IPS DF 19.7 (cell line): Measurements from ENCODE around the gene AMBRA1.

Experiments used
- DNase-seq: peaks from one replicate; pipeline ENCODE4 v3.0.0-alpha.2; 2013; ENCODE audit warnings: low read depth, low spot score

The AMBRA1 gene

DNA sequence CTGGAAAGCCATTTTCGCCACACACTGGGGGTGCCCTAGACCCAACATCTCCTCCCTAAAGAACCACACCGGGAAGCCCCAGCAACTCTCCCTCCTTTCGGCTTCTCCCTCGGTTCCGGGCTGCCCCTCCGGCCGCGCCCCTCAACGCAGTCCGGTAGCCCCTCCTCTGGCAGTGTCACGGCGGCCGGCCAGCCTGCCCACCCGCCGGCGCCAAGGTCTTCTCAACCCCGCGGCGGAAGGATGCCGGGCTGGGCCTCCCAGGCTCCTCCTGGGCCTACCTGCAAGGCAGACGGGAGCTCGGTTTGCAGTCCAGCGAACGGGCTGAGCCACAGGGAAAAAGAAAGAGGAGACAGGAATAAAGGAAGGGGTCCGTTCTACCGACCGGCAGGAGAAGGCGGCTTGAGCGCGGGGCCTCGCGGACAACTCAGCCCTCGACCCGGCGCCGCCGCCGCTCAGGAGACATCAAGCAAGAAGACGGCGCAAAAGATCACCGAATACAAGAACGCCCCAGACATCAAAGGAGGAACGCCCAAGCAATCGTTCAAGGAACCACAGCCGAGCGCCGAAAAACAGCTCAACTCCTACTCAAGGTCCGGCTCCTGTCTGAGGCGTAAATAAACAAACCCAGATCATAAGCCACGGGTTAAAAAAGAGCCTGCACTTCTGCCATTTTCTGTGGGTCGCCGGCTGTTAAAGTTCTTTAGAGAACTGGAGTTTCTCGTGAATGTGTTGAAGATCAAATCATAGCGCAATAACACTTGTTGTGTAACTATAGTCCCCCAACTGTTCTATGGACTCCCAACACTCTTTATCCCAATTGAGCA is at the start of gene AMBRA1:
TSS of gene AMBRA1 (minus strand) at position 474 of the 824 bp plus-strand sequence. CDS start 45,643 bp downstream, outside the sequence.
- DNase-seq, result peak; percentile 79

DNA sequence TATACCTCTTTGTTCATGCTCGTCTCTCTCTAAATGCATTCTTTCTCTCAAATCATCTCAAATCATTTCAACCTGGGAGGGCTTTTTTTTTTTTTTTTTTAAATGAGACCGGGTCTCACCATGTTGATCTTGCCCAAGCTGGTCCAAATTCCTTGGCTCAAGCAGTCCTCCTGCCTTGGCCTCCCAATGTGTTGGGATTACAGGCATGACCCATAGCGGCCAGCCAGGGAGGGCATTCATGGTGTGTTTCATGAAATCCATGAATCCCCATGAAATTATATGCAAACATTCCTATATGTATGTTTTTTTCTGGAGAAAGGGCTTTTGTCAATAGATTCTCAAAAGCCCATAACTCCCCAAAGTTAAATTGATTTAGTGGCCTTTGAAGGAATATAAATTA is 49.7 kb upstream of the AMBRA1 start:
- no peak for DNase-seq

- no peak for DNase-seq
Measured at GRCh38 chr11:46642627-46643335, 49.0 kb upstream of the AMBRA1 start.

DNA sequence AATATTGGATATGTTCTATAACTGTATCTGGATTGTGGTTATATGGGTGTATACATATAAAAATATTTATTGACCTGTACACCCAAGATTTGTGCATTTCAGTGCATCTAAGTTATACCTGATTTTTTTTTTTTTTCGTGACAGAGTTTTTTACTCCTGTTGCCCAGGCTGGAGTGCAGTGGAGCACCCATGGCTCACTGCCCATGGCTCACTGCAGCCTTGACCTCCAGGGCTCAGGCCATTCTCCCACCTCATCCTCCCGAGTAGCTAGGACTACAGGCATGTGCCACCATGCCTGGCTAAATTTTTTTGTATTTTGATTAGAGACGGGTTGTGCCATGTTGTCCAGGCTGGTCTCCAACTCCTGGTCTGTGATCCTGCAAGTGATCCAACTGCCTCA is 47.8 kb upstream of the AMBRA1 start:
- no peak for DNase-seq

DNA sequence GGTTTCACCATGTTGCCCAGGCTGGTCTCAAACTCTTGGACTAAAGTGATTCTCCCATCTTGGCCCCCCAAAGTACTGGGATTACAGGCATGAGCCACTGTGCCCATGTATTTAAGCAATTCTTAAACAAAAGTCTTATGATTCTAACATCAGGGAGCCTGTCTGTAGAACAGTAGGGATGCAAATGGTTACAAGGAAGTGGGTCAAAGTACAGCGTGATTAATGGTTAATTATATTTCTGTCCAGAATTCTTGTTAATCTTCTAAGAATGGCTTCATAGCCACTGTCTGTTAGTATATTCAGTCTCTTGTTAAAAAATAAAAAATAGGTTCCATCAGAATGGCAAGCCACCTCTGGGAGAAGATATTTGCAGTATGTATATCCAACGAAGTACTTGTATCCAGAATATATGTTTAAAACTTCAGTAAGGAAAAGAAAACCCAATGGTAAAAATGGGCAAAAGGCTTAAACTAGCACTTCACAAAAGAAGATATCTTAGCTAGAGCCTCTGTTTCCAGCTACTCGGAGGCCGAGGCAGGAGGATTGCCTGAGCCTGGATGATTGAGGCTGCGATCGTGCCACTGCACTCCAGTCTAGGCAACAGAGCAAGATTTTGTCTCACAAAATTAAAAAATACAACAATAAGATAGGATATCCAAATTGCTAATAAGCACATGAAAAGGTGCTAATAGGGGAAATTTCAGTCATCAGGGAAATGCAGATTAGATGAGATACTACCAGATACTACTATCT is 46.4 kb upstream of the AMBRA1 start:
- DNase-seq, result no peak

DNA sequence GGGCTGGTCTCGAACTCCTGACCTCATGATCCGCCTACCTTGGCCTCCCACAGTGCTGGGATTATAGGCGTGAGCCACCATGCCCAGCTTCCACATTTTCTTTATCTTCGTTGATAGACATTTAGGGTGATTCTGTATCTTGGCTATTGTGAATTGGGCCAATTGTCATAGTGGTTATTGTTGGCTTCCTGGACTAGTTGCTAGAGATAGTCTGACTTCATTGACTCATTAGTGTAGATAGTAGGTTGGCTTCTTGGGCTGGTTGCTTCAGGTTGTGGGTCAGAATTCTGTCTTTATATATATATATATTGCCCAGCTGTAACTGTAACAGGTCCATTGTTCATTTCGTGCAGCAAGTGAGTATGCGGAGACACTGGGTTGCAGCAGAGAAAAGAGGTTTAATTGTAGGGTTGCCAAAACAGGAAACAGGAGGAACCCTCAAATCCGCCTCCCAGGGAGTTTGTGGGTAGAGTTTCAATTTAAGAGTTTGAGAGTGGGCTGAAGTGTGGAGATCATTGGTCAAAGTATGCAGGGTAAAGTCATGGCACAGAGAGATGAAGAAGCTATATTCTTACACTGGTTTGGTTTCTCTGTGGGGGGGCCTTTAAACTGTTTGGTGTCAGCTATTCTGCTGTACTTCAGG is 45.5 kb upstream of the AMBRA1 start:
- no peak for DNase-seq

DNA sequence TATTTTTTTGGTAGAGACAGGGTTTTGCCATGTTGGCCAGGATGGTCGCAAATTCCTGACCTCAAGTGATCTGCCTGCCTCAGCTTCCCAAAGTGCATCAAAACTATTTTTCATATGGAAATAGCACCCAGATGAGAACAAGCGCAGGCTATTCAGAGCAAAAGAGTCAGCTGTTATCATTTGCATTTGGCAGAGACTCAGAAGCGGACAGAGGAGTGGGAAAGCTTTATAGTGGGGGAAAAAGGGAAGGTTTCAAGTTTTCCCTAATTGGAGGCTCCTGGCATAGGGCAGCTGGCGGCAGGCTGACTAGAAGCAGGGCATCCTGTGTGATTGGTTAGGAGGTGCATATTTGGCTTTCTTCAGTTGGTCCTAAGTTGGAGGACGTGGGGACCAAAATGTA is 43.7 kb upstream of the AMBRA1 start:
- DNase-seq, result no peak

DNA sequence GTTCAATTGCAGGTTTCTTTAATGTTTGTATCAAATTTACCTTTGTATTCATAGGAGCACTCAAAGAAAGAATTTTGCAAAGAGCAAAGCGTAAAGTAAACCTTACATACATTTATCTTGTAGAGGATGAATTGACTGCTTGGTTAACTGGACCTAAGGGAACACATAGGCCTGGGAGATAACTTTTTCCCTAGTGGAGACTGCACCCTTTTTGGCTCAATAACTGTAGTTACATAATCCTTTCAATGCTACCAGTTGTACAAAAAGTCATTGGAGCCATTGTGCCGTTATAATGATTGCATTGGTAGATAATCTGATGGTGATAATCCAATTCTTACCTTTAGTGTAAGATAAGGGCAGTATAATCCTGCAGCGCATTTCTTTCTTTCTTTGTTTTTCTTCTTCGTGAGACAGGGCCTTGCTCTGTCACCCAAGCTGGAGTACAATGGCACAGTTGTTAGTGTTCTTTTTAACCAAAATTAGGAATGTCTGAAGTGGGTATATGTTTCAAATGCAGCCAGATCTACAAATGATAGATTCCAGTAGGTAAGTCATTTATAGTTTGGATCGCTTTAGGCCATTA is 41.8 kb upstream of the AMBRA1 start:
- no peak for DNase-seq

- DNase-seq, result no peak
Measured at GRCh38 chr11:46633291-46634217, 39.7 kb upstream of the AMBRA1 start.

DNA sequence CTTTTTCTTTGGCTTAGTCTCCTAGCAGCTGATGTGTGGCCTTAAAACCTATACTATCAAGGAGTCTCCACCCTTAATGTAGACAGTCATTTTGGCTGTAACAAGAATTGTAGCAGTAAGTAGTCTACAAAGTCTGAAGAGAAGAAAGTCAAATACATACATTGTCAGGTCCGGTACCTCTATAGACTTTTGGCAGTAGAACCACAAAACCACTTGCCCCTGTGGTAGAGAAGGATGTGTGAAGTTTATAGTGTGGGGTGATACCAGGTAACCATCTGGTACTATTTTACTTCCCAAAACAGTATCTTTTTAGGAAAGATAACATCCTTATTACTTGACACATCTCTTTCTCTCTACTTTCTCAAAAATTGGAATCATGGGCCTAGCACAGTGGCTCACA is 38.7 kb upstream of the AMBRA1 start:
- no peak for DNase-seq

DNA sequence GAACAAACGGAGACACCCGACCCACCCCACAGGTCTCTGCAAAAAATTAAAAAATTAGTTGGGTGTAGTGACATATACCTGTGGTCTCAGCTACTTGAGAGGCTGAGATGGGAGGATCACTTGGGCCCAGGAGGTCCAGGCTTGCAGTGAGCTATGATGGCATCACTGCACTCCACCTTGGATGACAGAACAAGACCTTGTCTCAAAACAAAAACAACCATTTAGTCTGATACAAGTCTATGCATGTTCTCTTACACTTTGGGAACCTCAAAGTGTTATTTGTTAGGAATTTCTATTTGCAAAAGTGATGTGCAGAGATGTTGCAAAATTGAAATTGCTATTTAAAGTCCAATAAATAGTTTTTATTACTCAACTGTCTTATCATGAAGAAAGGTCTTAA is 37.9 kb upstream of the AMBRA1 start:
- DNase-seq, result no peak

DNA sequence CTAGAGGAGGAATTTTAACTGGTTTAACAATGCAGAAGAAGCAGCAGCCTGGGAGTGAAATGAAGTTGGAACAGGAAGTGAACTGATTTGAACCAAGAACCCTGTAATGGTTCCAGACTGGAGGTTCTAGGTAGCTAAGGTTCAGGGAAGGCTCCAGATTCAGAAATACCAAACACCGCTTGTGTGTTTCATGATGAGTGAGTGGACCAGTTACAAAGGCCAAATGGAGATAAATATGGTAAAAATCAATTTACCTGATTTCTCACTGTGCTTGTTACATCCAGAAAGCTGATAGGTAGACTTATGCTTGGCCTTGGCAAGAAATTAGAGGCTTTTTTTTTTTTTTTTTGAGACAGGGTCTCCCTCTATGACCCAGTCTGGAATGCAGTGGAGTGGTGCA is 36.4 kb upstream of the AMBRA1 start:
- no peak for DNase-seq

- no peak for DNase-seq
Measured at GRCh38 chr11:46628961-46629360, 35.1 kb upstream of the AMBRA1 start.

GRCh38 chr11:46625406-46625805 is 31.6 kb upstream of the AMBRA1 start:
- DNase-seq, result no peak

DNA sequence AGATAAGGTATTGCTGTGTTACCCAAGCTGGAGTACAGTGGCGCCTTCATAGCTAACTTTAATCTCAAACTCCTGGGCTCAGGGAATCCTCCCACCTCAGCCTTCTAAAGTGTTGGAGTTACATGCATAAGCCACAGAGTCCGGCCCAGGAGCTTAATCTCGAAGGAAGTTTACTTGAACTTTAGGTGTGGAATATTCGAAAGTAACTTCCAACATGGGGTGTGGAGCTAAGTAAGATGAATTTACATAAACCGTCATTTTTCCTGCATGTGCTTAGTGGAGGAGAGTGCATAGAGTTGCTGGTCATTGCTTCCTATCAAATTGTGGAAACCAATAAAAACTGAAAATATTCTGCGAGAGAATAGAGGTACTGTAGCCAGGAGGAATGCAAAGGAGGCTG is 25.0 kb upstream of the AMBRA1 start:
- DNase-seq, result no peak

- no peak for DNase-seq
Measured at GRCh38 chr11:46617972-46618314, 24.1 kb upstream of the AMBRA1 start.

DNA sequence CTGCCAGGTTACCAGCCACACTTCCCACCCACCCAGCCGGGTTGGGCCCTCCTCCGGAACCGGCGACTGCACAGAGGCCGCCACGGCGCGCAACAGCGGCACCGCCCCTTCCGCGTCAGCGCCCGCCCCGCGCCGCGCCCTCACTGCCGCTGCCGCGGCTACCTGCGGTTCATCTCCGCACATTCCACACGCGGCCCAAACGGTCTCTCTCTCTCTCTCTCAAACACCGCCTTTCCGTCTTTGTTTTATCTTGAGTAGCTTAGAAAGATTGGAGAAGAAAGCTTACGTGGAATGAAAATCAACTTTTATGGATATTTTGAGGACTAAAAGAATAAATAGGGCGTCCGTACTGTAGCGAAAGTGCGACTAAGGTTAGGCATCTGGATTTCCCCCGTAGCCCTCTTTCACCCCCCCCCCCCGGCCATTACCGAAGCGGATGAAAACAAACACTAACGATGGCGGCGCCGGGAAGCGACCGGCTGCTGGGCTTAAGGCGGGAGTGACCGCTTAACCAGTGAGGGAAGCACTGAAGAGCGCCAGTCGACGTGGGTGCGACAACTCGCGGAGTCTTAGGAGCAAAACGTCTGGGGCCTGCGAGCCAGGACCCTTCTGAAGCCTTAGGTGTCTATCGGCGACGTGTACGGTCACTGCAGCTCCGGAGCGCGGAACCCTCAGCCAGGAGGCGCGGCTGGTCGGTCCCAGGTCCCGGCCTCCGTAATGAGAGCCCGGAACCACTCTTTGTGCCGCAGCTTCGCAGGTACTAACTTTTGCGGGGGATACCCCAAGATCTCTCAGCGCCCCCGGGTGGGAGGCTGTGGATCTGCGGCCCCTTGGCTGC is 23.5 kb upstream of the AMBRA1 start, which contains the start of the genes ATG13 and HARBI1:
TSS of gene ATG13 (plus strand) at position 420 of the 838 bp plus-strand sequence. CDS start 26,739 bp downstream, outside the sequence.
TSS of gene HARBI1 (minus strand) at position 94 of the 838 bp plus-strand sequence. CDS start 990 bp downstream, outside the sequence.
- DNase-seq, result no peak

GRCh38 chr11:46616551-46617133 is 22.8 kb upstream of the AMBRA1 start:
- DNase-seq, result no peak

DNA sequence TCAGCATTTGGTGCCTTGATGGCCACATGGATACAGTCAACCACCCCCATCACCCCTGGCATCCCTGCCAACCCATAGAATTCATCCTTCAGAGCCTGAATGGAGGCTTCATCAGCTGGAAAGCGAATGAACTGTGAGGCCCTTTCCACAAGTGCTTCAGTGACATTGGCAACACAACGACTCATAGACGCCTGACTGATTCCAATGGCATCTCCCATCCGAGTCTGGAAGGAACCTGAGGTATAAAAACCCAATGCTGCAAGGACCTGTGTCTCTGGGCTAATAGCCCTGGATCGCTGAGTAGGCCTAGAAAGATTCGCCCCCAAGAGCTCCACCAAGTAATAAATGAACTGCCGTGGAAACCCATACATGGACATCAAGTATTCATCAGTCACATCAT is 21.9 kb upstream of the AMBRA1 start:
- no peak for DNase-seq
